Hepatocyte (in vitro differentiated cells): ENCODE results near the gene CLTB.

ENCODE experiments used
- EZH2phosphoT487 ChIP-seq: fragments of 200-600 bp; sonication (generic); IDR thresholded peaks from one replicate; pipeline ENCODE4 v1.6.1; 2018; ENCODE audit warnings: antibody characterized with exemption, mild to moderate bottlenecking, low read depth, moderate library complexity; ENCODE audit not compliant: unreplicated experiment, severe bottlenecking
- TF ChIP-seq, protein P1 (sequence below): fragments of 200-600 bp; sonication (generic); IDR thresholded peaks from 2 replicates; pipeline ENCODE4 v1.5.1; 2016; ENCODE audit warnings: antibody characterized with exemption, mild to moderate bottlenecking; ENCODE audit not compliant: poor library complexity

- TF ChIP-seq, protein P1, sequence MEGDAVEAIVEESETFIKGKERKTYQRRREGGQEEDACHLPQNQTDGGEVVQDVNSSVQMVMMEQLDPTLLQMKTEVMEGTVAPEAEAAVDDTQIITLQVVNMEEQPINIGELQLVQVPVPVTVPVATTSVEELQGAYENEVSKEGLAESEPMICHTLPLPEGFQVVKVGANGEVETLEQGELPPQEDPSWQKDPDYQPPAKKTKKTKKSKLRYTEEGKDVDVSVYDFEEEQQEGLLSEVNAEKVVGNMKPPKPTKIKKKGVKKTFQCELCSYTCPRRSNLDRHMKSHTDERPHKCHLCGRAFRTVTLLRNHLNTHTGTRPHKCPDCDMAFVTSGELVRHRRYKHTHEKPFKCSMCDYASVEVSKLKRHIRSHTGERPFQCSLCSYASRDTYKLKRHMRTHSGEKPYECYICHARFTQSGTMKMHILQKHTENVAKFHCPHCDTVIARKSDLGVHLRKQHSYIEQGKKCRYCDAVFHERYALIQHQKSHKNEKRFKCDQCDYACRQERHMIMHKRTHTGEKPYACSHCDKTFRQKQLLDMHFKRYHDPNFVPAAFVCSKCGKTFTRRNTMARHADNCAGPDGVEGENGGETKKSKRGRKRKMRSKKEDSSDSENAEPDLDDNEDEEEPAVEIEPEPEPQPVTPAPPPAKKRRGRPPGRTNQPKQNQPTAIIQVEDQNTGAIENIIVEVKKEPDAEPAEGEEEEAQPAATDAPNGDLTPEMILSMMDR = no peak
- TF ChIP-seq EZH2phosphoT487 = no peak
Observed at GRCh38 chr5:176463113-176463764, 46.9 kb upstream of the CLTB start.
